GM12873 (cell line): ENCODE results near the gene LMAN2.

ENCODE experiments used
- CTCF ChIP-seq: IDR thresholded peaks from 2 replicates; pipeline ENCODE4 v1.5.1; 2012; ENCODE audit warnings: low read depth, mild to moderate bottlenecking, moderate library complexity, low read length, control low read depth; ENCODE audit not compliant: insufficient read depth; ENCODE audit errors: missing control alignments

Gene LMAN2

DNA sequence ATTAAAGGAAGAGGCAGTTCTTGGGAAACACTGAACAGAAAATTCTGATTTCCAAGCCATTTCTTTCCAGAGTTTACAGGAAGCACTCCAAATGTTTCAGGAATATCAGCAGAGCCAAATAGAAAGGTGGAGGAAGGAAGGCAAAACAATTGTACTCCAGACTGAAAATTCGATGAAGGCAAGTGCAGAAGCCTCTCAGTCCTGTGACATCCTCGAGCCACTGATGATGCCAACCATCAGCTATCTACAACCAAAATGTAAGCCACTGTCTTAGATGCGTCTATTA lies 2.2 kb downstream of the LMAN2 start:
- no peak for TF ChIP-seq CTCF

DNA sequence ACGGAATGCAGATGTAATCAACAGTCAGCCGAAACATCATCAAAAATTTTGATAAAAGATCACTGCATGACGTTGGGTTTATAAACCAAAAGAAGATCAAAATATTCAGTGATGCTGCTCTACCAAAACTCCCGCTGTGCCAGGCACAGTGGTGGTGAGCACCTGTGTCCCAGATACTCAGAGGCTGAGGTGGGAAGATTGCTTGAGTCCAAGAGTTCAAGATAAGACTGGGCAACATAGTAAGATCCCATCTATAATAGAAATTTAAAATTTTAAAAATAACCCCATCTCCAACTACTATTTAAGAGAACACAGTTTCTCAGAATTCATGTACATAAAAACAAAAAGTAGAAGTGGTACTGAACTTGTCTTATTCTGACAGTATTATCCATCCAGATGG lies 3.8 kb downstream of the LMAN2 start:
- TF ChIP-seq CTCF = no peak

- TF ChIP-seq CTCF = no peak
These were observed 4.6 kb downstream of the LMAN2 start for GRCh38 chr5:177346820-177347219.

- no peak for TF ChIP-seq CTCF
These were observed 6.6 kb downstream of the LMAN2 start for GRCh38 chr5:177344891-177345290.

GRCh38 chr5:177343777-177344176 lies 7.7 kb downstream of the LMAN2 start:
- no peak for TF ChIP-seq CTCF

- TF ChIP-seq CTCF = no peak
These were observed 12.3 kb downstream of the LMAN2 start for GRCh38 chr5:177339107-177339638.

- TF ChIP-seq CTCF = no peak
These were observed 13.0 kb downstream of the LMAN2 start for GRCh38 chr5:177338251-177339106.
